H1 (cell line): Measurements from ENCODE around the gene DYNC2I2. TPM values are rescaled to one million over a fixed set of nuclear protein-coding genes. Genes with fewer than 3 reads are reported as not detected.

Experiments
- CTCF ChIA-PET: fragments of 300-600 bp; sonication (Branson Sonifier 250); formaldehyde crosslinking; loops from one replicate; lab custom pipeline; 2021; ENCODE audit not compliant: partially characterized antibody; lab: Charles Lee
- POLR2A ChIA-PET: fragments of 300-600 bp; sonication (Branson Sonifier 250); formaldehyde crosslinking; loops from one replicate; lab custom pipeline; 2021; ENCODE audit warnings: inconsistent platforms; ENCODE audit not compliant: partially characterized antibody; lab: Charles Lee
- DNase-seq, 2 experiments: peaks; one replicate each; pipeline versions ENCODE4 v3.0.0 to v3.0.0-alpha.2; 2010 to 2022; ENCODE audit warnings: low spot score in 2 of 2, low read depth in 1 of 2, mixed read lengths in 1 of 2
- FAIRE-seq: peaks from 2 replicates; lab custom pipeline; 2011; peaks lifted over from hg19 to GRCh38; lab: Jason Lieb, UNC
- H2AFZ ChIP-seq: 2 replicates; pipeline ENCODE4 v1.8.1; 2012; ENCODE audit warnings: low read length, inconsistent platforms
- H2AK5ac ChIP-seq: 2 replicates; pipeline ENCODE4 v1.6.1; 2013; ENCODE audit warnings: low read depth, low read length
- H2BK120ac ChIP-seq: replicated peaks from 2 replicates; pipeline ENCODE3; 2013; ENCODE audit warnings: low read depth, low read length, inconsistent platforms
- H2BK12ac ChIP-seq: 2 replicates; pipeline ENCODE4 v1.6.1; 2013; ENCODE audit warnings: low read depth, low read length
- H2BK15ac ChIP-seq: 2 replicates; pipeline ENCODE4 v1.6.1; 2013; ENCODE audit warnings: low read length
- H2BK20ac ChIP-seq: 2 replicates; pipeline ENCODE4 v1.6.1; 2013; ENCODE audit warnings: low read length
- H2BK5ac ChIP-seq: 2 replicates; pipeline ENCODE4 v1.6.1; 2013; ENCODE audit warnings: low read depth, low read length
- H3K14ac ChIP-seq: 2 replicates; pipeline ENCODE4 v1.6.1; 2013; ENCODE audit warnings: inconsistent platforms; ENCODE audit not compliant: insufficient read length
- H3K18ac ChIP-seq: 2 replicates; pipeline ENCODE4 v1.6.1; 2013; ENCODE audit warnings: low read length; ENCODE audit errors: extremely low read depth
- H3K23ac ChIP-seq: 2 replicates; pipeline ENCODE4 v1.6.1; 2013; ENCODE audit warnings: inconsistent platforms; ENCODE audit not compliant: insufficient read length
- H3K23me2 ChIP-seq: 2 replicates; pipeline ENCODE4 v1.6.1; 2013; ENCODE audit warnings: low read depth, low read length
- H3K27ac ChIP-seq: 2 replicates; pipeline ENCODE4 v1.6.1; 2011; ENCODE audit warnings: low read depth, low read length, inconsistent platforms
- H3K27me3 ChIP-seq, 4 experiments: replicated peaks in 1 of 4; 1 replicate in 1 of 4; 2 replicates in 3 of 4; pipeline versions ENCODE4 v1.6.1 to v1.8.1; 2011 to 2013; ENCODE audit warnings: low read length in 3 of 4, mild to moderate bottlenecking in 3 of 4, inconsistent platforms in 2 of 4, mixed read lengths in 2 of 4, moderate library complexity in 1 of 4; ENCODE audit not compliant: control insufficient read depth in 3 of 4, insufficient read depth in 3 of 4; ENCODE audit errors: extremely low read depth in 1 of 4
- H3K36me3 ChIP-seq, 4 experiments: 2 replicates each; pipeline versions ENCODE4 v1.6.1 to v1.8.1; 2011 to 2013; ENCODE audit warnings: mild to moderate bottlenecking in 4 of 4, low read length in 3 of 4, moderate library complexity in 2 of 4, control low read depth in 1 of 4, inconsistent platforms in 1 of 4; ENCODE audit not compliant: insufficient read depth in 4 of 4, control insufficient read depth in 2 of 4
- H3K4ac ChIP-seq: replicated peaks from 2 replicates; pipeline ENCODE3; 2013; ENCODE audit warnings: low read length, low read depth, mixed read lengths, inconsistent platforms; ENCODE audit not compliant: insufficient read length
- H3K4me1 ChIP-seq, 4 experiments: replicated peaks in 1 of 4; 1 replicate in 1 of 4; 2 replicates in 3 of 4; pipeline versions ENCODE4 v1.6.1 to v1.8.1; 2011 to 2013; ENCODE audit warnings: low read length in 3 of 4, inconsistent platforms in 2 of 4, mixed read lengths in 1 of 4; ENCODE audit not compliant: insufficient read depth in 4 of 4, control insufficient read depth in 3 of 4
- H3K4me2 ChIP-seq, 2 experiments: 2 replicates each; pipeline versions ENCODE4 v1.6.1 to v1.8.1; 2011 to 2013; ENCODE audit warnings: low read depth in 2 of 2, low read length in 2 of 2, control low read depth in 1 of 2, inconsistent platforms in 1 of 2, mild to moderate bottlenecking in 1 of 2; ENCODE audit not compliant: insufficient read depth in 1 of 2
- H3K4me3 ChIP-seq, 4 experiments: fragments of 200-600, 300-600 bp in 1 of 4; sonication (generic), shearing (Covaris generic), sonication (Bioruptor Twin) in 1 of 4; 2 replicates each; pipeline versions ENCODE4 v1.5.1 to v1.8.1; 2011 to 2016; ENCODE audit warnings: low read length in 4 of 4, low read depth in 3 of 4, control low read depth in 2 of 4, inconsistent platforms in 2 of 4, mild to moderate bottlenecking in 2 of 4, mixed read lengths in 1 of 4, moderate library complexity in 1 of 4; ENCODE audit not compliant: insufficient read depth in 2 of 4; ENCODE audit errors: extremely low read depth in 1 of 4
- H3K56ac ChIP-seq: replicated peaks from 2 replicates; pipeline ENCODE3; 2013; ENCODE audit warnings: low read depth, mild to moderate bottlenecking, mixed read lengths, low read length, inconsistent platforms; ENCODE audit not compliant: insufficient read length
- H3K79me1 ChIP-seq: 2 replicates; pipeline ENCODE4 v1.6.1; 2013; ENCODE audit warnings: low read depth, low read length, control low read depth
- H3K79me2 ChIP-seq, 2 experiments: 2 replicates each; pipeline versions ENCODE4 v1.6.1 to v1.8.1; 2012 to 2013; ENCODE audit warnings: low read length in 2 of 2, mild to moderate bottlenecking in 2 of 2, inconsistent platforms in 1 of 2; ENCODE audit not compliant: insufficient read depth in 2 of 2, control insufficient read depth in 1 of 2
- H3K9ac ChIP-seq, 4 experiments: replicated peaks in 1 of 4; 1 replicate in 1 of 4; 2 replicates in 3 of 4; pipeline versions ENCODE4 v1.6.1 to v1.8.1; 2011 to 2013; ENCODE audit warnings: low read depth in 3 of 4, low read length in 3 of 4, control low read depth in 2 of 4, mild to moderate bottlenecking in 2 of 4, moderate library complexity in 2 of 4, inconsistent platforms in 1 of 4; ENCODE audit errors: extremely low read depth in 1 of 4
- H3K9me3 ChIP-seq, 2 experiments: 2 replicates each; pipeline versions ENCODE4 v1.6.1 to v1.8.1; 2012 to 2013; ENCODE audit warnings: mild to moderate bottlenecking in 2 of 2, moderate library complexity in 2 of 2, control low read depth in 1 of 2, inconsistent platforms in 1 of 2, low read depth in 1 of 2, low read length in 1 of 2, mixed read lengths in 1 of 2; ENCODE audit not compliant: insufficient read depth in 2 of 2
- H4K20me1 ChIP-seq, 2 experiments: replicated peaks in 1 of 2; 2 replicates each; pipeline versions ENCODE3 to v1.8.1; 2011 to 2013; ENCODE audit warnings: inconsistent platforms in 2 of 2, low read length in 2 of 2, mild to moderate bottlenecking in 1 of 2; ENCODE audit not compliant: insufficient read depth in 2 of 2, control insufficient read depth in 1 of 2
- H4K5ac ChIP-seq: 2 replicates; pipeline ENCODE4 v1.6.1; 2013; ENCODE audit warnings: low read length, low read depth, mixed read lengths, inconsistent platforms; ENCODE audit not compliant: insufficient read length
- H4K8ac ChIP-seq: 2 replicates; pipeline ENCODE4 v1.8.0; 2013; ENCODE audit warnings: mild to moderate bottlenecking, moderate library complexity, low read length, inconsistent platforms; ENCODE audit not compliant: insufficient read depth; ENCODE audit errors: extremely low read depth
- H4K91ac ChIP-seq: replicated peaks from 2 replicates; pipeline ENCODE3; 2013; ENCODE audit warnings: low read length, mixed read lengths, inconsistent platforms; ENCODE audit not compliant: insufficient read length
- CREB1 ChIP-seq: IDR thresholded peaks from 2 replicates; pipeline ENCODE4 v1.6.1; 2012; ENCODE audit warnings: inconsistent platforms
- EP300 ChIP-seq, 2 experiments: IDR thresholded peaks; 1 replicate in 1 of 2; 2 replicates in 1 of 2; pipeline ENCODE4 v1.6.1; 2011 to 2012; ENCODE audit warnings: low read depth in 2 of 2, low read length in 2 of 2, mild to moderate bottlenecking in 2 of 2, borderline replicate concordance in 1 of 2, inconsistent platforms in 1 of 2, moderate library complexity in 1 of 2
- FOSL1 ChIP-seq: IDR thresholded peaks from 2 replicates; pipeline ENCODE4 v1.6.1; 2011; ENCODE audit warnings: mild to moderate bottlenecking, low read depth, low read length, moderate library complexity; ENCODE audit not compliant: insufficient read depth
- HDAC6 ChIP-seq: IDR thresholded peaks from one replicate; pipeline ENCODE4 v1.7.1; 2012; ENCODE audit warnings: low read depth, mild to moderate bottlenecking, inconsistent platforms, low read length, moderate library complexity
- SP4 ChIP-seq: IDR thresholded peaks from 2 replicates; pipeline ENCODE4 v1.6.1; 2012; ENCODE audit warnings: low read length, inconsistent platforms
- TAF7 ChIP-seq: optimal IDR thresholded peaks from 2 replicates; pipeline ENCODE3; 2011; ENCODE audit warnings: low read depth, mild to moderate bottlenecking, inconsistent platforms, low read length, moderate library complexity, borderline replicate concordance
- TEAD4 ChIP-seq: IDR thresholded peaks from 2 replicates; pipeline ENCODE4 v1.6.1; 2012; ENCODE audit warnings: low read depth, low read length, inconsistent platforms, mixed read lengths
- USF2 ChIP-seq: IDR thresholded peaks from 2 replicates; pipeline ENCODE4 v1.6.1; 2011; ENCODE audit warnings: low read length, improper control_type of control experiment
- WGBS, 2 experiments: shearing (Covaris generic) in 1 of 2; methylation state at CpG; one replicate each; pipeline versions ENCODE4 v1.1.6 to v1.1.7; 2013 to 2015; ENCODE audit warnings: low lambda C conversion rate in 2 of 2, mixed read lengths in 2 of 2, inconsistent platforms in 1 of 2, low coverage in 1 of 2, missing lambda C conversion rate in 1 of 2; ENCODE audit not compliant: insufficient replicate concordance in 2 of 2, insufficient coverage in 1 of 2, insufficient read length in 1 of 2; ENCODE audit errors: extremely low coverage in 1 of 2, missing lambda C conversion rate in 1 of 2; 5-methylcytosine and 5-hydroxymethylcytosine counted together
- polyA plus RNA-seq, 7 experiments: library from polyadenylated mRNA; depleted of rRNA in 3 of 7; stranded (reverse) in 5 of 7; unstranded in 2 of 7; fragments of >200 nt in 5 of 7; fragments of 200-250 nt in 2 of 7; gene quantifications; 1 replicate in 5 of 7; 2 replicates in 1 of 7; 4 replicates in 1 of 7; pipeline versions ENCODE4 v1.2.1 to v1.2.3, GENCODE V29; 2011 to 2013; ENCODE audit warnings: missing spikeins in 2 of 7, mixed read lengths in 2 of 7
- total RNA-seq: library from RNA; stranded (reverse); fragmentation: NEBNext Ultra II Directional; extraction: Animal tissue kit (Norgen Biotek cat#: 25700); gene quantifications from 2 replicates; pipeline ENCODE4 v1.2.1, GENCODE V29; 2021
- TF ChIP-seq, protein P1 (sequence below), 3 experiments: IDR thresholded peaks; 1 replicate in 2 of 3; 2 replicates in 1 of 3; pipeline versions ENCODE4 v1.5.1 to v1.6.1; 2011; ENCODE audit warnings: low read length in 3 of 3, mild to moderate bottlenecking in 3 of 3, inconsistent platforms in 2 of 3, low read depth in 1 of 3, moderate library complexity in 1 of 3; ENCODE audit not compliant: insufficient read depth in 1 of 3; ENCODE audit errors: control extremely low read depth in 1 of 3

DYNC2I2 gene
- total and polyA plus RNA-seq, 2 of the 8 experiments (the other 6 are each of a cell fraction or from before 2014, with no cell fraction given) = 58.0 to 78.5 TPM

DNA sequence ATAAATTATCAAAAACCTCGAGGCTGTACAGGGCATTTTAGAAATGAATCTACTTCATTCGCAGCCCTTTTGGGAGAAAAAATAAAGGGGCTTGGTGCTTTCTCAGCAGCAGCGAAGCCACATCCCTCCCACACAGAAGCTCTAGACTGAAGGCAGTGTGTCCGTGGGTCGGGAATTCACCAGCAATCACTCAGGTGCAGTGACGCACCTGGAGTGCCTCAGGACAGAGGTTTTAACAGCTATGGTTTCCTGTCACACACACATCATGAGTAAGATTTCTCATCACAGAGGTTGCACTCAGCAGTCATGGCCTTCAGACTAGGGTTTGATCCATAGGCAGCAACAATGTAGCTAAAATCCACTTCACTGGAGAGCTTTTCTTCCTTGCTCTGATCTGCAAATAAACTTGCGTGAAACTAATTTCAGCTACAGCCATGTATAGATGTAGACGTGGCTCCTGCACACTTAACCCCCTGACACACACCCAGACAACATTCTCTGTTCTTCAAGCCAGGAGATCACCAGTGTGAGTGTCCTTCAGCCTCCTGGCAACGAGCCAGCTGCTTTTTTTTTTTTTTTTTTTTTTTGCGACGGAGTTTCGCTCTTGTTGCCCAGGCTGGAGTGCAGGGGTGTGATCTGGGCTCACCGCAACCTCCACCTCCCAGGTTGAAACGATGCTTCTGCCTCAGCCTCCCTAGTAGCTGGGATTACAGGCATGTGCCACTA lies 34.8 kb downstream of the DYNC2I2 start:
- Histone ChIP-seq H4K5ac (no peak overlapping the region), H3K14ac (no peak overlapping the region), H2BK5ac (no peak overlapping the region), H2BK20ac (no peak overlapping the region), H3K4me3 (no peak overlapping the region), H3K4ac (no peak overlapping the region), H4K91ac (no peak overlapping the region), H3K27ac (no peak overlapping the region), H4K8ac (no peak overlapping the region), H3K56ac (no peak overlapping the region), H3K79me1 (peaks cover 3% of the 10 kb centered on the region; the same call in 1 of the 2 replicates), H4K20me1 (peaks cover 5 to 12% of the 10 kb centered on the region in 2 experiments), H2BK120ac (no peak overlapping the region), H3K23ac (no peak overlapping the region), H3K9ac (no peak overlapping the region), H3K18ac (no peak overlapping the region), H2BK12ac (no peak overlapping the region), H3K79me2 (no peaks in the 10 kb centered on the region), H3K36me3 (peaks cover 39 to 77% (median 61%) of the 10 kb centered on the region in 4 experiments), H3K27me3 (no peaks in the 10 kb centered on the region), H3K4me2 (no peak overlapping the region), H2AFZ (no peak overlapping the region), H2AK5ac (no peak overlapping the region), H3K4me1 (no peaks in the 10 kb centered on the region), H3K23me2 (no peaks in the 10 kb centered on the region), H3K9me3 (no peaks in the 10 kb centered on the region), H2BK15ac (no peak overlapping the region)
- DNase-seq (no peak), FAIRE-seq (no peak)
- CTCF ChIA-PET = interaction anchor here (1.1 to 1.5 kb wide), 4 partner anchors 12 to 83 kb away, joined by 3 to 5 read pairs (median 4); no protein-coding TSS in a partner anchor
- 90% methylated on average over 10 of the region's 14 CpGs; no CpG with 5 or more reads in 1 of the 2 experiments for WGBS, 2 experiments
- POLR2A ChIA-PET = interaction anchor here (0.8 to 5.3 kb wide), 4 partner anchors 8 to 65 kb away, joined by 3 to 28 read pairs (median 3); no protein-coding TSS in a partner anchor
- TF ChIP-seq TEAD4 (no peak), HDAC6 (no peak), CREB1 (no peak), EP300 (IDR thresholded peaks at IDR 0.05; ENCODE audit: borderline replicate concordance in 1 of 2, low read depth in 2 of 2, low read length in 2 of 2) (no peak), FOSL1 (no peak), SP4 (no peak), USF2 (no peak), TAF7 (no peak)
- TF ChIP-seq, protein P1, sequence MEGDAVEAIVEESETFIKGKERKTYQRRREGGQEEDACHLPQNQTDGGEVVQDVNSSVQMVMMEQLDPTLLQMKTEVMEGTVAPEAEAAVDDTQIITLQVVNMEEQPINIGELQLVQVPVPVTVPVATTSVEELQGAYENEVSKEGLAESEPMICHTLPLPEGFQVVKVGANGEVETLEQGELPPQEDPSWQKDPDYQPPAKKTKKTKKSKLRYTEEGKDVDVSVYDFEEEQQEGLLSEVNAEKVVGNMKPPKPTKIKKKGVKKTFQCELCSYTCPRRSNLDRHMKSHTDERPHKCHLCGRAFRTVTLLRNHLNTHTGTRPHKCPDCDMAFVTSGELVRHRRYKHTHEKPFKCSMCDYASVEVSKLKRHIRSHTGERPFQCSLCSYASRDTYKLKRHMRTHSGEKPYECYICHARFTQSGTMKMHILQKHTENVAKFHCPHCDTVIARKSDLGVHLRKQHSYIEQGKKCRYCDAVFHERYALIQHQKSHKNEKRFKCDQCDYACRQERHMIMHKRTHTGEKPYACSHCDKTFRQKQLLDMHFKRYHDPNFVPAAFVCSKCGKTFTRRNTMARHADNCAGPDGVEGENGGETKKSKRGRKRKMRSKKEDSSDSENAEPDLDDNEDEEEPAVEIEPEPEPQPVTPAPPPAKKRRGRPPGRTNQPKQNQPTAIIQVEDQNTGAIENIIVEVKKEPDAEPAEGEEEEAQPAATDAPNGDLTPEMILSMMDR (IDR thresholded peaks at IDR 0.05; ENCODE audit: control extremely low read depth in 1 of 3, insufficient read depth in 1 of 3, low read depth in 1 of 3, low read length in 3 of 3) = no peak
